ENCODE data around the gene MYRF.

GRCh38 chr11:61805146-61805545 is 52.7 kb downstream of the MYRF start:
- TF ChIP-seq CTCF (IDR thresholded peaks at IDR 0.05; ENCODE audit: extremely low read depth in 1 of 2, insufficient read depth in 1 of 2, low read depth in 1 of 2, low read length in 2 of 2) (no peak), MAX (IDR thresholded peaks at IDR 0.05; ENCODE audit: insufficient read depth, insufficient read length) (no peak), EZH2 (IDR thresholded peaks at IDR 0.05; ENCODE audit: borderline replicate concordance, low read depth, low read length, severe bottlenecking) (no peak), POLR2A (IDR thresholded peaks at IDR 0.05; ENCODE audit: low read depth, low read length) (no peak)
